HG03558 (cell line): Measurements from ENCODE around the gene LSR.
"Not testable (repeated sequence)": the region's sequence is repeated elsewhere in the genome, so short reads cannot be mapped to it uniquely, and the experiment has no call there.

ENCODE experiments used
- ATAC-seq: cut with Tn5 transposase; IDR thresholded peaks from one replicate; pipeline ENCODE4 v1.9.1; 2021; ENCODE audit warnings: moderate number of reproducible peaks; ENCODE audit not compliant: unreplicated experiment; ENCODE audit errors: extremely low read depth

LSR gene

GRCh38 chr19:35284153-35285094 lies 35.6 kb downstream of the LSR start:
- ATAC-seq, result no peak

- ATAC-seq, result no peak
These were observed 36.3 kb downstream of the LSR start for GRCh38 chr19:35285095-35285449.

DNA sequence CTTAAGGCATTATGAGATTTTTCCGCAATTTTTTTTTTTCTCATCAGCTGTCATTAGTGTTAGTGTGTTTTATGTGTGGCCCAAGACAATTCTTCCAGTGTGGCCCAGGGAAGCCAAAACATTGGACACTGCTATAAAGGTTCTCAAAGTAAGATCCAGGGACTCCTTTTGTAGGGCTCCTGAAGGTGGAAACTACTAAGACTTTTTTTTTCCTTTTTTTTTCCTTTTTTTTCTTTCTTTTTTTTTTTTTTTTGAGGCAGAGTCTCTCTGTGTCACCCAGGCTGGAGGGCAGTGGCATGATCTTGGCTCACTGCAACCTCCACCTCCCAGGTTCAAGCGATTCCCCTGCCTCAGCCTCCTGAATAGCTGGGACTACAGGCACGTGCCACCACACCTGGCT lies 36.7 kb downstream of the LSR start:
- ATAC-seq, result not testable (repeated sequence)

- ATAC-seq, result not testable (repeated sequence)
These were observed 37.3 kb downstream of the LSR start for GRCh38 chr19:35286101-35286500.

GRCh38 chr19:35287713-35288112 lies 38.9 kb downstream of the LSR start:
- ATAC-seq, result no peak

GRCh38 chr19:35288331-35288730 lies 39.5 kb downstream of the LSR start:
- no peak for ATAC-seq

- no peak for ATAC-seq
These were observed 40.1 kb downstream of the LSR start for GRCh38 chr19:35288906-35289305.

DNA sequence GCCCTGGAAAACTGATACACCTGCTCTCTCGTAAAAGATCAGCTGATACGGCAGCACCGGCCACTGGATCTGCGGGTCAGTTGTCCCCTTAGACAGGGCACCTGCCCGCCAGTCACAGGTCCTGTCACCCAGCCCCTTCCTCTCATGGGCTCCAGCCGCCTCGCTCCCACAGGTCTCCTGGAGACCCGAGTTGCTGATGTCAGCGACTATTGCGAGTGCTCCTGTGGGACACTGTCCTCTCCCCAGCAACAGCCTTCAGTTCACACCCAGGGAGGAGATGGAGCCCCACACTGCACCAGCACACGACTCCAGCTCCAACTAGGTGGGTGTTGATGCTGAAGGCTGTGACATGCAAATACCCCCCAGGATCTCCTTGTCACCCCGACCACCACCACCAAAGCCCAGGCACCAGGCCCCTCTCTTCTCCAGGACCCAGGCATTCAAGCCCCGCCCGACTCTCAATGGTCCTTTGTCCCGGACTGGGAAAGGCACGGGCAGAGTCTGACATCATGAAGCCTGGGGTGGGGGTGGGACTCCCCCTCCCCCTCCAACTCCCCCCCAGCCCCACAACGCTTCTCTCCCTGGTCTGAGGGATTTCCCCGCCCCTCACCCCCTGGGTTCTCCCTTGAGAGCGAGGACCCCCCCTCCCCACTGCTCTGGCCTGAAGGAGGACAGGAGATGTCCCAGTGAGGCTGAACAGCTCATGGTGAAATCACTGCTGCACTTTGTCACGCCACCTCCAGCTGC lies 41.8 kb downstream of the LSR start:
- ATAC-seq, result no peak

DNA sequence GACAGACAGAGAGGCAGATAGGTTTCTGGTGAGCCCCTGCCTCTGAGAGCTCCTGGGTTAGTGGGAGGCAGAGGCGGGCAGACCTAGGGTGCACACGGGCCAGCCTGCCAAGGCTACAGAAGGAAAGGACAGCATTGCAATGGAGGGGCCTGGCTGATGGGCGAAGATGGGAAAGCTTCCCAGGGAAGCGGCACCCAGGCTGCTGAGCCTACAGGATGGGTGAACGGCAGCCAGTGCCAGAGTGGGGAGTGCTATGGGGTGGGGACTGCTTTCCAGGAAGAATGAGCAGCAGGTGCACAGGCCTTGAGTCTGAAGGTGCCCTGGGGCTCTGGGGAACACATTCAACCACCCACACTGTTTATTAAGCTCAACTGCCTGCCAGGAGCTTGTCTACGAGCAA lies 42.5 kb downstream of the LSR start:
- no peak for ATAC-seq

GRCh38 chr19:35291916-35292315 lies 43.1 kb downstream of the LSR start, which contains the start of gene MAG:
Gene MAG (plus strand): TSS chr19:35292161. CDS start chr19:35295409, 3,248 bp downstream.
- no peak for ATAC-seq

- ATAC-seq, result no peak
These were observed 43.9 kb downstream of the LSR start for GRCh38 chr19:35292421-35293362.

DNA sequence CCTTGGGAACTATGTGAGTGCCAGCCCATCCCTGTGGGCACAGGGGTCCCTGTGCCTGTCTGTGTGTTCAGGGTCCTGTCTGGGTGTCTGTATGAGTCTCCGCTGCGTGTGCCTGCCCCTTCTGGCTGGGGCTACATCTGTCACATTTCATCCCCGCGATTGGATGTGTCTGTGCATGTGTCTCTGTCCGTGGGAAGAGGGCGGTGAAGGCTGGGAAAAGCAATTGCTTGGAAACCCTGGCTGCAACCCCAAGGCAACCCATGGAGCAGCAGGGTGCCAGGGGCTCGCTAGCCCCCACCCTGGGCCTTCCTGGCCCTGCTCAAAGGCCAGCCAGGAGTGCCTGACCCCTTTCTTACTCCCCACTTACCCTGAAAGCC lies 44.5 kb downstream of the LSR start:
- ATAC-seq, result no peak

- no peak for ATAC-seq
These were observed 45.0 kb downstream of the LSR start for GRCh38 chr19:35293808-35294207.

DNA sequence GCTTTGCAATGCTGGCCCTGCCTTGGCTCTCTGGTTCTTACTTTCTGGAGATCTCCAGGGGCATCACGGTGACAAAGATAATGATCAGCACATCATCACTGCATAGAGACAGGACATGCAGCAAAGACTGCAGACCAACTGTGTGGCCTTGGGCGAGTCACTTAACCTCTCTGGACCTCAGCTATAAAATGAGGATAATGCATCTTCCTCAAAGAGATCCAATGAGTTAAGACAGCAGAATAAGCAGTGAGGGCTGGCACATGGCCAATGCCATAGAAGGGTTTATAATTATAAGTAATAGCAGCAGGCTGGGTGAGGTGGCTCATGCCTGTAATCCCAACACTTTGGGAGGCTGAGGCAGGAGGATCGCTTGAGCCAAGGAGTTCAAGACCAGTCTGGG lies 45.5 kb downstream of the LSR start:
- no peak for ATAC-seq

DNA sequence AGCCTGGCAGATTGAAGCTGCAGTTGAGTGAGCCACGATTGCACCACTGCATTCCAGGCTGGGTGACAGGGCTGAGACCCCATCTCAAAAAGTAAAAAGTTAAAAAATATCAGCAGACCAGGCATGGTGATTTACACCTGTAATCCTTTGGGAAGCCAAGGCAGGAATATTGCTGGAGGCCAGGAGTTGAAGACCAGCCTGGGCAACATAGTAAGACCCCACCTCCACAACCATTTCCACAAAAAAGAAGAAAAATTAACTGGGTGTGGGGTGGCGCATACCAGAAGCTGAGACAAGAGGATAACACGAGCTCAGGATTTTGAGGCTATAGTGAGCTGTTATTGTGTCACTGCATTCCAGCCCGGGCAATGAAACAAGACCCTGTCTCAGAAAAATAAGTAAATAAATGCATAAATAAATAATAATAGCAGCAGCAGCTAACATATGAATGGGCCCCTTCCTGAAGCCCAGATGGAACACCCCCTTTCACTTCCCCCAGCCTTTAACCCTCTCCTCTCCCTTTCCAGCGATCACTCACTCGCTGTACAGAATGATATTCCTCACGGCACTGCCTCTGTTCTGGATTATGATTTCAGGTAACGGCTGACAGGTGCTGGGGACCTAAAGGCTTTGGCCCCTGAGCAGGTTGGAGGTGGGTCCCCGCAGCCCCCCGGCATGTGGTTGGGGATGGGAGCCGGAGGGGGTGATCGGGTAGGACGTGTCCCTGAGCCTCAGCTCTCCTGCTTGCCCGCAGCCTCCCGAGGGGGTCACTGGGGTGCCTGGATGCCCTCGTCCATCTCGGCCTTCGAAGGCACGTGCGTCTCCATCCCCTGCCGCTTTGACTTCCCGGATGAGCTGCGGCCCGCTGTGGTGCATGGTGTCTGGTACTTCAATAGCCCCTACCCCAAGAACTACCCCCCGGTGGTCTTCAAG lies 46.3 kb downstream of the LSR start:
- no peak for ATAC-seq

DNA sequence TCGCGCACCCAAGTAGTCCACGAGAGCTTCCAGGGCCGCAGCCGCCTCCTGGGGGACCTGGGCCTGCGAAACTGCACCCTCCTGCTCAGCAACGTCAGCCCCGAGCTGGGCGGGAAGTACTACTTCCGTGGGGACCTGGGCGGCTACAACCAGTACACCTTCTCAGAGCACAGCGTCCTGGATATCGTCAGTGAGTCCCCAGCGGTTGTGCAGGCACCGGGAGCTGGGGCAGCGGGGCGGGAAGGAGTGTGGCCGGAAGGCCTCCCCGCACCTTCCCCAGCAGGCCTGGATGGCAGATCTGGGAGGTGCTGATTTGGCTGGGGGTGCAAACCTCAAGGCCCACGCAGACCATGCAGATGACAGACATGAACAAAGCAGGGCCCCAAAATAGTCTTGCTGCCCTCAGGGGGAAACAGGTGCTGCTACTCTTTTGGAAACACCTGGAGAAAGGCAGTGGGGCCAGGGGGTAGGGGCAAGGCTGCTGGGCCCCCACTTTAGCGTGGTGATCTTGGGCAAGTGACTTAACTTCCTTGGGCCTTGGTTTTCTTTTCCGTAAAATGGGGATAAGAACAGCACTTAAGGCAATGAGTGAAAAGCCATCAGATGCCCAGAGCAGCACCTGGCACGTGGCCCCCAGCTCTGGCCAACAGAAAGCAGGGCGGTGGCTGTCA lies 47.1 kb downstream of the LSR start:
- ATAC-seq, result no peak

- no peak for ATAC-seq
These were observed 48.1 kb downstream of the LSR start for GRCh38 chr19:35296644-35297514.

DNA sequence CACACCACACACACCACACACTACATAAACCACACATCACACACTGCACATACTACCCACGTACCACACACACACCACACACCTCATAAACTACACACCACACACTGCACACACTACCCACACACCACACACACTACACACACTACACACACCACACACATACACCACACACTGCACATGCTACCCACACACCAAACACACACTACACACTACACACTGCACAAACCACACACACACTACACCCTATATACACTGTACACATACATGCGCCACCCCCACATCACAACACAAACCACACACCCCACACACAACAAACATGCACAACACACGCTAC lies 48.7 kb downstream of the LSR start:
- no peak for ATAC-seq
